K562 (cell line): ENCODE data around the gene GALNT12. TPM values are rescaled to one million over a fixed set of nuclear protein-coding genes. Genes with fewer than 3 reads are reported as not detected.

Experiments used
- BRCA1 ChIP-seq, 2 experiments: fragments of 450-650 bp in 1 of 2; sonication (generic) in 1 of 2; formaldehyde crosslinking in 1 of 2; IDR thresholded peaks; 2 replicates each; pipeline versions ENCODE4 v1.5.0 to v1.6.1; 2017 to 2020; ENCODE audit warnings: mild to moderate bottlenecking in 1 of 2, missing genetic modification reagents in 1 of 2
- GATA2 ChIP-seq: sonication (generic); formaldehyde crosslinking; IDR thresholded peaks from 2 replicates; pipeline ENCODE4 v1.4.0; 2020; ENCODE audit warnings: mild to moderate bottlenecking, missing genetic modification reagents
- MAZ ChIP-seq, 2 experiments: fragments of 450-650 bp in 1 of 2; sonication (generic) in 1 of 2; formaldehyde crosslinking; IDR thresholded peaks in 1 of 2; conservative IDR thresholded peaks in 1 of 2; 2 replicates each; pipeline versions ENCODE4 v1.4.0 to v1.5.0; 2020; ENCODE audit warnings: mild to moderate bottlenecking in 1 of 2, missing genetic modification reagents in 1 of 2
- MYBL2 ChIP-seq, 2 experiments: fragments of 450-650 bp in 1 of 2; sonication (generic) in 1 of 2; formaldehyde crosslinking in 1 of 2; IDR thresholded peaks; 2 replicates each; pipeline versions ENCODE4 v1.6.1 to v1.8.1; 2017 to 2022; ENCODE audit warnings: borderline replicate concordance in 1 of 2, inconsistent platforms in 1 of 2, low read depth in 1 of 2, mild to moderate bottlenecking in 1 of 2, missing genetic modification reagents in 1 of 2, moderate library complexity in 1 of 2
- PHF20 ChIP-seq: fragments of 450-650 bp; IDR thresholded peaks from 2 replicates; pipeline ENCODE4 v1.6.1; 2018; ENCODE audit not compliant: partially characterized antibody
- SMARCA4 ChIP-seq: fragments of 450-650 bp; IDR thresholded peaks from 2 replicates; pipeline ENCODE4 v1.6.1; 2016
- SP1 ChIP-seq: sonication (generic); formaldehyde crosslinking; IDR thresholded peaks from 2 replicates; pipeline ENCODE4 v1.8.1; 2022; ENCODE audit warnings: mild to moderate bottlenecking, missing genetic modification reagents
- ZNF586 ChIP-seq: fragments of 450-650 bp; formaldehyde crosslinking; conservative IDR thresholded peaks from 2 replicates; pipeline ENCODE4 v1.4.0; 2020; ENCODE audit warnings: mild to moderate bottlenecking, moderate library complexity
- polyA plus RNA-seq, 8 experiments: library from polyadenylated mRNA; depleted of rRNA in 4 of 8; stranded (reverse) in 5 of 8; unstranded in 3 of 8; fragments of >200 nt; fragmentation: Nextera tagmentation in 2 of 8; fragmentation: Illumina TruSeq in 1 of 8; extraction: Ambion mirVana in 2 of 8; extraction: Trizol in 1 of 8; gene quantifications; 2 replicates each; pipeline versions ENCODE4 v1.2.1 to v1.2.3, GENCODE V29; 2011 to 2014; ENCODE audit warnings: inconsistent platforms in 1 of 8, missing spikeins in 1 of 8
- total RNA-seq, 7 experiments: library from RNA; depleted of rRNA in 6 of 7; stranded (reverse); fragments of >200 nt in 6 of 7; fragmentation: Illumina TruSeq in 2 of 7; extraction: Trizol in 2 of 7; gene quantifications; 2 replicates each; pipeline versions ENCODE4 v1.2.1 to v1.2.3, GENCODE V29; 2011 to 2021; ENCODE audit warnings: low replicate concordance in 1 of 7
- TF ChIP-seq, protein P1 (sequence below): fragments of 250-450 bp; sonication (Bioruptor Pico); IDR thresholded peaks from 2 replicates; pipeline ENCODE4 v1.4.0; 2020
- TF ChIP-seq, protein P2 (sequence below): fragments of 150-350 bp; conservative IDR thresholded peaks from 2 replicates; pipeline ENCODE4 v1.6.1; 2014; ENCODE audit warnings: low read length
- TF ChIP-seq, protein P3 (sequence below): fragments of 250-450 bp; sonication (Bioruptor Pico); IDR thresholded peaks from 2 replicates; pipeline ENCODE4 v1.5.0; 2021; ENCODE audit warnings: mild to moderate bottlenecking, moderate library complexity

The GALNT12 gene
- total and polyA plus RNA-seq, 9 of the 15 experiments (the other 6 are each of a cell fraction or from before 2014, with no cell fraction given) = 29.7 to 82.9 (median 44.2) TPM

DNA sequence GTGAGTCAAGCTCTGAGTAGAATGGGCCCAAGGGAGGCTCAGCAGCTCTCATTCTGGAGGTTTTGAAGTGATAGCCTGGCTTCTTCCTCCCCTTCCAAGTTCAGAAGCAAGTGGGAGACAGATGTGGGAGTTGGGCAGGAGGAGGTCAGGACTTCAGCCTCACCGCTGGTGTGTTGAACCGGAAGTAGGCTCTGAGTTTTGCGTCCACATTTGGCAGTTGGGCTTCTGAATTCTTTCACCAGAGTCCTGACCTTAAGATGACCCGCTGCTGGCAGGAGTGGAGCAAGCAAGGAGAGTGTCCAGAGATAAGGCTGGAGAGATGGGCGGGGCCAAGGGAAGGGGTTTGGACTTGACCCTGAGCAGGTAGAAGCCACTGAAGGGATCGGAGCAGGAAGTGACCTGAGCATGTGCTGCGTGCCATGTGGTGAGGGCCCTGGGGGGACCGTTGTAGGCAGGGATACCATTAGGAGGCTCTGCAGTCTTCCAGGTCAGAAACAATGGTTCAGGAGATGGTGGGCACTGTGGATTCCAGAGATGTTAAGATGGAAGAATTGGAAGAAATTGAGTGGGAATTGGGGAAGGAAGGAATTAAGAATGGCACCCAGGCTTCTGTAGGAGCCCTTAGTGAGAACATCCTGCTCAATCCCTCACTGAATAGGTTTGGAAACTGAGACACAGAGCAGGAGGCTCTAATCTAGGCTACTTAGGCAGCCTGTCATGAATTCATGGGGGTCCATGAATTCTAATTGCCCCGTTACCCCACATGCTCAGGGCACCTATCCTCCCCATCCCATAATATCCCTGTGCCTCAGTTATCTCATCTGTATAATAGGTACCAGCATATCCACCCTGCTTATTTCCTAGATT, 25.9 kb downstream of the GALNT12 start (continued):
- TF ChIP-seq, protein P1, sequence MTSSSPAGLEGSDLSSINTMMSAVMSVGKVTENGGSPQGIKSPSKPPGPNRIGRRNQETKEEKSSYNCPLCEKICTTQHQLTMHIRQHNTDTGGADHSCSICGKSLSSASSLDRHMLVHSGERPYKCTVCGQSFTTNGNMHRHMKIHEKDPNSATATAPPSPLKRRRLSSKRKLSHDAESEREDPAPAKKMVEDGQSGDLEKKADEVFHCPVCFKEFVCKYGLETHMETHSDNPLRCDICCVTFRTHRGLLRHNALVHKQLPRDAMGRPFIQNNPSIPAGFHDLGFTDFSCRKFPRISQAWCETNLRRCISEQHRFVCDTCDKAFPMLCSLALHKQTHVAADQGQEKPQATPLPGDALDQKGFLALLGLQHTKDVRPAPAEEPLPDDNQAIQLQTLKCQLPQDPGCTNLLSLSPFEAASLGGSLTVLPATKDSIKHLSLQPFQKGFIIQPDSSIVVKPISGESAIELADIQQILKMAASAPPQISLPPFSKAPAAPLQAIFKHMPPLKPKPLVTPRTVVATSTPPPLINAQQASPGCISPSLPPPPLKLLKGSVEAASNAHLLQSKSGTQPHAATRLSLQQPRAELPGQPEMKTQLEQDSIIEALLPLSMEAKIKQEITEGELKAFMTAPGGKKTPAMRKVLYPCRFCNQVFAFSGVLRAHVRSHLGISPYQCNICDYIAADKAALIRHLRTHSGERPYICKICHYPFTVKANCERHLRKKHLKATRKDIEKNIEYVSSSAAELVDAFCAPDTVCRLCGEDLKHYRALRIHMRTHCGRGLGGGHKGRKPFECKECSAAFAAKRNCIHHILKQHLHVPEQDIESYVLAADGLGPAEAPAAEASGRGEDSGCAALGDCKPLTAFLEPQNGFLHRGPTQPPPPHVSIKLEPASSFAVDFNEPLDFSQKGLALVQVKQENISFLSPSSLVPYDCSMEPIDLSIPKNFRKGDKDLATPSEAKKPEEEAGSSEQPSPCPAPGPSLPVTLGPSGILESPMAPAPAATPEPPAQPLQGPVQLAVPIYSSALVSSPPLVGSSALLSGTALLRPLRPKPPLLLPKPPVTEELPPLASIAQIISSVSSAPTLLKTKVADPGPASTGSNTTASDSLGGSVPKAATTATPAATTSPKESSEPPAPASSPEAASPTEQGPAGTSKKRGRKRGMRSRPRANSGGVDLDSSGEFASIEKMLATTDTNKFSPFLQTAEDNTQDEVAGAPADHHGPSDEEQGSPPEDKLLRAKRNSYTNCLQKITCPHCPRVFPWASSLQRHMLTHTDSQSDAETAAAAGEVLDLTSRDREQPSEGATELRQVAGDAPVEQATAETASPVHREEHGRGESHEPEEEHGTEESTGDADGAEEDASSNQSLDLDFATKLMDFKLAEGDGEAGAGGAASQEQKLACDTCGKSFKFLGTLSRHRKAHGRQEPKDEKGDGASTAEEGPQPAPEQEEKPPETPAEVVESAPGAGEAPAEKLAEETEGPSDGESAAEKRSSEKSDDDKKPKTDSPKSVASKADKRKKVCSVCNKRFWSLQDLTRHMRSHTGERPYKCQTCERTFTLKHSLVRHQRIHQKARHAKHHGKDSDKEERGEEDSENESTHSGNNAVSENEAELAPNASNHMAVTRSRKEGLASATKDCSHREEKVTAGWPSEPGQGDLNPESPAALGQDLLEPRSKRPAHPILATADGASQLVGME = peak; percentile 49; the same call in 1 of the 2 replicates
- TF ChIP-seq GATA2 (CRISPR knock-in tag) (peak; percentile 74; the same call in 1 of the 2 replicates), SMARCA4 (peak; percentile 83; the same call in 1 of the 2 replicates), ZNF586 (no peak), MAZ (CRISPR knock-in tag; conservative IDR thresholded peaks at IDR 0.05 in 1 of 2, IDR thresholded peaks at IDR 0.05 in 1 of 2) (peak; percentile 58 to 82; a peak in 2 of 4 replicates), MYBL2 (IDR thresholded peaks at IDR 0.05; ENCODE audit: low read depth) (no peak), MYBL2 (CRISPR knock-in tag; IDR thresholded peaks at IDR 0.05; ENCODE audit: borderline replicate concordance) (no peak), SP1 (CRISPR knock-in tag) (0 out of 2 replicates have a peak, but pooled peaks have one; percentile 79), PHF20 (no peak), BRCA1 (IDR thresholded peaks at IDR 0.05) (no peak), BRCA1 (CRISPR knock-in tag; IDR thresholded peaks at IDR 0.05) (no peak)
- TF ChIP-seq, protein P2, sequence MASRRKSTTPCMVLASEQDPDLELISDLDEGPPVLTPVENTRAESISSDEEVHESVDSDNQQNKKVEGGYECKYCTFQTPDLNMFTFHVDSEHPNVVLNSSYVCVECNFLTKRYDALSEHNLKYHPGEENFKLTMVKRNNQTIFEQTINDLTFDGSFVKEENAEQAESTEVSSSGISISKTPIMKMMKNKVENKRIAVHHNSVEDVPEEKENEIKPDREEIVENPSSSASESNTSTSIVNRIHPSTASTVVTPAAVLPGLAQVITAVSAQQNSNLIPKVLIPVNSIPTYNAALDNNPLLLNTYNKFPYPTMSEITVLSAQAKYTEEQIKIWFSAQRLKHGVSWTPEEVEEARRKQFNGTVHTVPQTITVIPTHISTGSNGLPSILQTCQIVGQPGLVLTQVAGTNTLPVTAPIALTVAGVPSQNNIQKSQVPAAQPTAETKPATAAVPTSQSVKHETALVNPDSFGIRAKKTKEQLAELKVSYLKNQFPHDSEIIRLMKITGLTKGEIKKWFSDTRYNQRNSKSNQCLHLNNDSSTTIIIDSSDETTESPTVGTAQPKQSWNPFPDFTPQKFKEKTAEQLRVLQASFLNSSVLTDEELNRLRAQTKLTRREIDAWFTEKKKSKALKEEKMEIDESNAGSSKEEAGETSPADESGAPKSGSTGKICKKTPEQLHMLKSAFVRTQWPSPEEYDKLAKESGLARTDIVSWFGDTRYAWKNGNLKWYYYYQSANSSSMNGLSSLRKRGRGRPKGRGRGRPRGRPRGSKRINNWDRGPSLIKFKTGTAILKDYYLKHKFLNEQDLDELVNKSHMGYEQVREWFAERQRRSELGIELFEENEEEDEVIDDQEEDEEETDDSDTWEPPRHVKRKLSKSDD = no peak
- TF ChIP-seq, protein P3, sequence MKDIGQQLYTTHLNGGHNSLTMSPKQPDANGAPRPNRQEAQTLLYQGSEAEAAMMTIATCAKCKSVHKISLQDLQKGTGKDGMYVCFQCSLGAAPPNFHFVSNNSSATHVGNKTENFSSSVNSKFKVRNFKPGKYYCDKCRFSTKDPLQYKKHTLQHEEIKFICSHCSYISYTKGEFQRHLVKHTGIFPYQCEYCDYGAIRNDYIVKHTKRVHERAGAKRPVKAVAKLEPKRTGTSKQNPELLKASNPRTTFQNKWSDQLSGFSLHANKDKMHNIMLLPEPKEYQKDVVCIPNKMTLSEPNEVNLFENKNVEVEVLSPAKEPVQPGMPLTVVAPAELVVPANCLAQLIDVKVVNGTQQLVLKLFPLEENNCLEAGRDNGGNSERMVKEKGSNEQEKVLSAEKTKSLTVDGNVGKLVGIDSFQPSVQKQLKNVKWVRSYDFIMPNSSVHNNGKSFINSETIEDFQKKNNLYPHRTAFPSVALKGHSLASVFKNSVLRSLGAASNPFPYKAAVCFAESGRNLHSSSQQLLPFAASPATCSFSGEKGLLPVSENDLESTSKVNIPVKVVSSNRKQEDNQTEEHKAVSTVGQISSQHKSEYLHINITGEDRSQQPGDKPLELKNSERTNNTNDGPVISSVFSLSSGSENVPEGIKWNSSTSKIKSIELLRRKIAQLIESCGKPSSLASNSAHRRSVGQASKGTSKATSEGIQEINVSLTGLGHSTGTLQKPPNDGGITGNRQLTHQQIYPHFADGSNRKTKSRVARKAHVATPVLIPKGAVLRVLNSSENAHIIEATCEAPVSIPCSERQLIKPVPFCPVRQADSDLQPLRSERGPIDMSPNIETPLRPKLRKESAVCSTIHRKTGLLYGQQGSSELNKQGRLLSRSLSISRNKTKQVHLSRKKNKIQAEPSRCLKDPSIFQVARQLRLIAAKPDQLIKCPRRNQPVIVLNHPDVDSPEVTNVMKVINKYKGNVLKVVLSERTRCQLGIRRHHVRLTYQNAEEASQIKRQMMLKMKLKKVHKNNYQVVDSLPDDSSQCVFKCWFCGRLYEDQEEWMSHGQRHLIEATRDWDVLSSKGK (CRISPR knock-in tag) = no peak
